CMK (cell line): Measurements from ENCODE around the gene SMIM41.

Source experiments
- DNase-seq: peaks from one replicate; pipeline ENCODE4 v3.0.0-alpha.2; 2010; ENCODE audit warnings: low read depth

Gene SMIM41

GRCh38 chr12:52063082-52063924 lies 16.2 kb upstream of the SMIM41 start:
- no peak for DNase-seq

- DNase-seq = no peak
These were observed 15.4 kb upstream of the SMIM41 start for GRCh38 chr12:52063981-52064649.

- no peak for DNase-seq
These were observed 13.0 kb upstream of the SMIM41 start for GRCh38 chr12:52066346-52067080.

GRCh38 chr12:52067081-52067374 lies 12.5 kb upstream of the SMIM41 start:
- no peak for DNase-seq

GRCh38 chr12:52069327-52070184 lies 9.9 kb upstream of the SMIM41 start, which contains the start of gene ATG101:
ATG101 (plus strand) TSS chr12:52069978; CDS start chr12:52073651, 3,673 bp downstream.
- peak; percentile 89 for DNase-seq

- no peak for DNase-seq
These were observed 9.1 kb upstream of the SMIM41 start for GRCh38 chr12:52070185-52070925.

GRCh38 chr12:52073531-52074381 lies 5.7 kb upstream of the SMIM41 start:
- no peak for DNase-seq

- DNase-seq = no peak
These were observed 4.4 kb upstream of the SMIM41 start for GRCh38 chr12:52074971-52075724.

- no peak for DNase-seq
These were observed 2.7 kb upstream of the SMIM41 start for GRCh38 chr12:52076811-52077210.

- DNase-seq = no peak
These were observed 1.2 kb upstream of the SMIM41 start for GRCh38 chr12:52078276-52078675.

- DNase-seq = no peak
These were observed 1.1 kb downstream of the SMIM41 start for GRCh38 chr12:52080403-52081251.

GRCh38 chr12:52081263-52081733 lies 1.8 kb downstream of the SMIM41 start:
- DNase-seq = no peak

GRCh38 chr12:52082026-52082668 lies 2.6 kb downstream of the SMIM41 start:
- no peak for DNase-seq

- DNase-seq = no peak
These were observed 3.1 kb downstream of the SMIM41 start for GRCh38 chr12:52082669-52082987.

GRCh38 chr12:52082988-52083637 lies 3.6 kb downstream of the SMIM41 start:
- DNase-seq = no peak

- no peak for DNase-seq
These were observed 4.1 kb downstream of the SMIM41 start for GRCh38 chr12:52083638-52083996.

- no peak for DNase-seq
These were observed 5.2 kb downstream of the SMIM41 start for GRCh38 chr12:52084491-52085231.
